Esophagus squamous epithelium (tissue), 5 donors: Measurements from ENCODE around the gene GLRA1. TPM values are rescaled to one million over a fixed set of nuclear protein-coding genes. Genes with fewer than 3 reads are reported as not detected.

Source experiments
- DNase-seq: peaks from one replicate; lab custom pipeline; 2025; lab: John Stamatoyannopoulos, UW
- H3K27ac ChIP-seq, 4 donors: fragments of 200-600 bp; sonication (generic); one replicate each; pipeline ENCODE4 v1.5.1; 2016 to 2019; ENCODE audit warnings: mild to moderate bottlenecking in 1 of 4
- H3K27me3 ChIP-seq, 4 donors: fragments of 200-600 bp; sonication (generic); 1 replicate in 3 of 4; 2 replicates in 1 of 4; pipeline versions ENCODE4 v1.5.1 to v1.6.0; 2017 to 2021; ENCODE audit warnings: antibody characterized with exemption in 1 of 4
- H3K36me3 ChIP-seq, 3 donors: fragments of 200-600 bp; sonication (generic); one replicate each; pipeline ENCODE4 v1.5.1; 2016 to 2019
- H3K4me1 ChIP-seq, 3 donors: fragments of 200-600 bp; sonication (generic); one replicate each; pipeline ENCODE4 v1.5.1; 2017 to 2019
- H3K4me3 ChIP-seq, 4 donors: fragments of 200-600 bp; sonication (generic); 1 replicate in 3 of 4; 2 replicates in 1 of 4; pipeline ENCODE4 v1.5.1; 2016 to 2019; ENCODE audit warnings: mild to moderate bottlenecking in 2 of 4, moderate library complexity in 1 of 4
- H3K9me3 ChIP-seq, 3 donors: fragments of 200-600 bp; sonication (generic); one replicate each; pipeline ENCODE4 v1.5.1; 2016 to 2019
- CTCF ChIP-seq, 6 experiments: fragments of 450-650 bp in 4 of 6; fragments of 200-600 bp in 2 of 6; sonication (generic) in 2 of 6; IDR thresholded peaks; one replicate each; pipeline ENCODE4 v1.5.1; 2016 to 2019; ENCODE audit warnings: antibody characterized with exemption in 6 of 6, mild to moderate bottlenecking in 4 of 6, moderate library complexity in 4 of 6
- POLR2A ChIP-seq, 4 donors: fragments of 450-650 bp; IDR thresholded peaks; one replicate each; pipeline ENCODE4 v1.6.1; 2017; ENCODE audit warnings: antibody characterized with exemption in 4 of 4, mild to moderate bottlenecking in 4 of 4, moderate library complexity in 3 of 4
- WGBS, 2 donors: methylation state at CpG; one replicate each; pipeline ENCODE4 v1.1.5; 2018; 5-methylcytosine and 5-hydroxymethylcytosine counted together
- intact Hi-C: fragments of 100-400 bp; cut with DNase I; formaldehyde crosslinking; loops from one replicate; pipeline ENCODE4 v1.15.0; 2022
- total RNA-seq, 4 donors: library from RNA; depleted of rRNA; stranded (reverse); fragments of >200 nt; gene quantifications; one replicate each; pipeline ENCODE4 v1.1.0, GENCODE V29; 2016
- donor health status: DM: yes; HTN: yes; CAD: no.

Gene GLRA1
- total RNA-seq, 4 donors from 2014 or later, result not detected

DNA sequence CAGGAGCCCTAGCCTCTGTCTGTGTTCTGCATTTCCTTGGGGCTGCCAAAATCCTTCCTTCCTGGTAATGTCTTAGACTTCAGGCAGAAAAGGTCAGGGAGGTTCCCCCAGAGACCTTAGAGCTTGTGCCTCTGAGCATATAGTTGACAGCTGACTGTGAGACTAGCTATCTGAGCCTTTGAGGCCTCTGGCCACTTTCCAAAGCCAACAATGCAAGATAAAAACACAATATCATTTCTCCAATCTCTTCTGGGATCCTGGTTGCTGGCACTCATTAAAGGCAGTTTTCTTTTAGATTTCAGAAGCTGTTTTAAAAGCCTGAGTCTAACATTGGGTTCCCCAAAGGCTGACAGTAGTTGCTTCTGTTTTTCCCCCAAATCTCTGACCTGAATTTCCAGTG is 13.2 kb upstream of the GLRA1 start:
- Histone ChIP-seq H3K36me3 (no peaks in the 10 kb centered on the region), H3K27me3 (no peaks in the 10 kb centered on the region), H3K4me3 (no peak overlapping the region), H3K27ac (no peak overlapping the region), H3K9me3 (no peaks in the 10 kb centered on the region), H3K4me1 (no peaks in the 10 kb centered on the region)
- no peak for TF ChIP-seq POLR2A (IDR thresholded peaks at IDR 0.05)
- TF ChIP-seq CTCF (IDR thresholded peaks at IDR 0.05), result no peak
- no peak for DNase-seq
- intact Hi-C loops, result no loop called here

- Histone ChIP-seq H3K36me3 (no peaks in the 10 kb centered on the region), H3K27me3 (no peaks in the 10 kb centered on the region), H3K27ac (no peak overlapping the region), H3K4me1 (no peaks in the 10 kb centered on the region), H3K4me3 (no peak overlapping the region), H3K9me3 (peaks cover 0 to 22% (median 5%) of the 10 kb centered on the region in 3 donors)
- no peak for DNase-seq
- intact Hi-C loops, result no loop called here
- no peak for TF ChIP-seq POLR2A (IDR thresholded peaks at IDR 0.05)
- no peak for TF ChIP-seq CTCF (IDR thresholded peaks at IDR 0.05)
- WGBS, 2 donors, result 34 to 55% methylated on average over 3 of the region's 3 CpGs
Measured at GRCh38 chr5:151935135-151935695, 10.6 kb upstream of the GLRA1 start.

DNA sequence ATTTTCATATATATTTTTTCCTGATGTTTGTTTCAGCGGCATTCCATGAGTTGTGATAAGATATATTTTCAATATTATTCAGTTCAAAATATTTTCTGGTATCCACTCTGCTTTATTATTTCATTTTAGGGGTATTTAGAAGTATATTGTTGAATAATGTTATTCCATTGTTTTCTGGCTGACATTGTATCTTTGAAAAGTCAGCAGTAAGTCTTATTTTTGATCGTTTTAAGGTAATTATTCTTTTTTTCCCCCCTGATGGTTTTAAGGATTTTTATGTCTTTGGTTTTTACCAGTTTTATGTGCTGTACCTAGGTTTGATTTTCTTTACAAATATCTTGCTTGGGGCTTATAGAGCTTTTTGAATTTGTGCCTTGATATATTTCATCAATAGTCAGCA is 6.6 kb upstream of the GLRA1 start:
- Histone ChIP-seq H3K36me3 (no peaks in the 10 kb centered on the region), H3K4me1 (no peaks in the 10 kb centered on the region), H3K27me3 (peaks cover 0 to 2% (median 0%) of the 10 kb centered on the region in 4 donors), H3K4me3 (no peak overlapping the region), H3K9me3 (peaks cover 0 to 22% (median 5%) of the 10 kb centered on the region in 3 donors), H3K27ac (no peak overlapping the region)
- 65% methylated on average over 2 of the region's 2 CpGs for WGBS, 2 donors
- DNase-seq, result no peak
- TF ChIP-seq CTCF (IDR thresholded peaks at IDR 0.05), result no peak
- TF ChIP-seq POLR2A (IDR thresholded peaks at IDR 0.05), result no peak
- intact Hi-C loops, result no loop called here

DNA sequence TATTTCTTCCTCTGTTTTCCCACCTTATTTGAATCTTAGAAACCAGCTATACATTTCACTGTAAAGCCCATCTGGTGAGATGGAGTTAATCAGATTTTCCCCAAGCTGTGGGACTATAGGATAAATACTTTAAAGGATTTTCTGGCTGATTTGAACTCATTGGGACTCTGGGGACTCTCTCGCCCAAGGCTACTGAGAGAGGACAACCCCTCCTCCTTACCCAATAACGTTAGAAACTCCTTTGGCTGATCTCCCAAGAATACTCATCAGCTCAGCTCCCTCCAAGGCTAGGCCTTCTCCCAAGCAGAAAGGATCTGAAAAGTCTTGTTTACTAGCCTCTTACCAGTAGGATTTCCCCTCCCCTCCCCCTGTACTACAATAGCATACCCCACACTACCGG is 1.5 kb upstream of the GLRA1 start:
- H3K27me3 ChIP-seq, result peaks cover 0 to 29% (median 0%) of the 10 kb centered on the region in 4 donors
- no peaks in the 10 kb centered on the region for H3K4me1 ChIP-seq
- 36 to 57% methylated on average over 3 of the region's 3 CpGs for WGBS, 2 donors
- no peak overlapping the region for H3K27ac ChIP-seq
- H3K36me3 ChIP-seq, result no peaks in the 10 kb centered on the region
- no peak for DNase-seq
- peaks cover 0 to 7% (median 0%) of the 10 kb centered on the region in 3 donors for H3K9me3 ChIP-seq
- TF ChIP-seq POLR2A (IDR thresholded peaks at IDR 0.05) (no peak), CTCF (IDR thresholded peaks at IDR 0.05) (no peak)
- intact Hi-C loops, result no loop called here
- no peak overlapping the region for H3K4me3 ChIP-seq

- TF ChIP-seq CTCF (IDR thresholded peaks at IDR 0.05) (no peak), POLR2A (IDR thresholded peaks at IDR 0.05) (no peak)
- H3K9me3 ChIP-seq, result no peaks in the 10 kb centered on the region
- no peak overlapping the region for H3K27ac ChIP-seq
- no peaks in the 10 kb centered on the region for H3K36me3 ChIP-seq
- 17 to 21% methylated on average over 15 of the region's 16 CpGs for WGBS, 2 donors
- DNase-seq, result no peak
- intact Hi-C loops, result no loop called here
- no peaks in the 10 kb centered on the region for H3K4me1 ChIP-seq
- peaks cover 0 to 29% (median 0%) of the 10 kb centered on the region in 4 donors for H3K27me3 ChIP-seq
- H3K4me3 ChIP-seq, result no peak overlapping the region
Measured at GRCh38 chr5:151925340-151925739, 689 bp upstream of the GLRA1 start.
